IMR-90 (cell line): ENCODE measurements around the gene ARHGAP19. TPM values are rescaled to one million over a fixed set of nuclear protein-coding genes. Genes with fewer than 3 reads are reported as not detected.

Source experiments
- ATAC-seq: fragments of 200-7000 bp; cut with Tn5 transposase; 2 replicates; pipeline ENCODE4 v1.9.1; 2020; ENCODE audit warnings: low read depth, mild to moderate bottlenecking, moderate library complexity
- BruUV-seq: library from RNA; stranded (reverse); fragments of 400-500 nt; replicated peaks from 2 replicates; lab custom pipeline; 2021; lab: Mats Ljungman, UMichigan
- CTCF ChIA-PET: fragments of 300-600 bp; formaldehyde crosslinking; extraction: SDS; loops from one replicate; lab custom pipeline; 2021; ENCODE audit warnings: antibody characterized with exemption; lab: Yijun Ruan, JAX
- POLR2A ChIA-PET: fragments of 300-600 bp; sonication (Branson Sonifier 250); formaldehyde crosslinking; loops from one replicate; lab custom pipeline; 2022; ENCODE audit warnings: antibody characterized with exemption; ENCODE audit not compliant: unreplicated experiment; lab: Charles Lee
- DNase-seq: peaks from one replicate; pipeline ENCODE4 v3.0.0; 2013
- H2AFZ ChIP-seq: replicated peaks from 2 replicates; pipeline ENCODE3; 2013; ENCODE audit warnings: low read length, mild to moderate bottlenecking; ENCODE audit not compliant: poor library complexity
- H2AK5ac ChIP-seq: 2 replicates; pipeline ENCODE4 v1.6.1; 2013; ENCODE audit warnings: low read depth, low read length, inconsistent platforms
- H2AK9ac ChIP-seq: replicated peaks from 2 replicates; pipeline ENCODE3; 2013; ENCODE audit warnings: mild to moderate bottlenecking, low read depth, low read length, moderate library complexity; ENCODE audit not compliant: poor library complexity
- H2BK120ac ChIP-seq: 2 replicates; pipeline ENCODE4 v1.6.1; 2013; ENCODE audit warnings: low read depth, low read length, inconsistent platforms
- H2BK15ac ChIP-seq: 3 replicates; pipeline ENCODE4 v1.6.1; 2013; ENCODE audit warnings: low read depth, low read length, inconsistent platforms
- H2BK20ac ChIP-seq: 2 replicates; pipeline ENCODE4 v1.6.1; 2013; ENCODE audit warnings: low read depth, mild to moderate bottlenecking, inconsistent platforms, low read length, moderate library complexity
- H2BK5ac ChIP-seq: 2 replicates; pipeline ENCODE4 v1.6.1; 2013; ENCODE audit warnings: mild to moderate bottlenecking, low read depth, low read length, inconsistent platforms; ENCODE audit not compliant: poor library complexity, severe bottlenecking
- H3K14ac ChIP-seq: replicated peaks from 2 replicates; pipeline ENCODE4 v1.6.1; 2013; ENCODE audit warnings: low read depth, low read length, inconsistent platforms
- H3K18ac ChIP-seq: 2 replicates; pipeline ENCODE4 v1.6.1; 2013; ENCODE audit warnings: low read depth, low read length, control low read depth
- H3K23ac ChIP-seq: 2 replicates; pipeline ENCODE4 v1.6.1; 2013; ENCODE audit warnings: low read depth, low read length, inconsistent platforms
- H3K27ac ChIP-seq: 2 replicates; pipeline ENCODE4 v1.5.1; 2013; ENCODE audit warnings: mild to moderate bottlenecking, control low read depth, low read length; ENCODE audit not compliant: insufficient read depth
- H3K27me3 ChIP-seq: 2 replicates; pipeline ENCODE4 v1.6.1; 2013; ENCODE audit warnings: low read length; ENCODE audit not compliant: control insufficient read depth, insufficient read depth
- H3K36me3 ChIP-seq: 2 replicates; pipeline ENCODE4 v1.6.1; 2013; ENCODE audit warnings: low read length, mixed read lengths; ENCODE audit not compliant: control insufficient read depth, insufficient read depth
- H3K4ac ChIP-seq: 2 replicates; pipeline ENCODE4 v1.6.1; 2013; ENCODE audit warnings: low read depth, low read length, inconsistent platforms
- H3K4me1 ChIP-seq: 2 replicates; pipeline ENCODE4 v1.6.1; 2013; ENCODE audit warnings: low read length, mixed read lengths; ENCODE audit not compliant: control insufficient read depth, insufficient read depth
- H3K4me2 ChIP-seq: 2 replicates; pipeline ENCODE4 v1.6.1; 2013; ENCODE audit warnings: low read depth, mild to moderate bottlenecking, control low read depth, low read length, moderate library complexity
- H3K4me3 ChIP-seq: 2 replicates; pipeline ENCODE4 v1.5.1; 2013; ENCODE audit warnings: low read depth, mild to moderate bottlenecking, control low read depth, low read length, moderate library complexity; ENCODE audit not compliant: insufficient read depth
- H3K56ac ChIP-seq: 2 replicates; pipeline ENCODE4 v1.6.1; 2013; ENCODE audit warnings: low read length, inconsistent platforms; ENCODE audit not compliant: insufficient read depth; ENCODE audit errors: extremely low read depth
- H3K79me1 ChIP-seq, 2 experiments: 2 replicates each; pipeline ENCODE4 v1.6.1; 2013; ENCODE audit warnings: low read length in 2 of 2, inconsistent platforms in 1 of 2, low read depth in 1 of 2
- H3K9ac ChIP-seq: 2 replicates; pipeline ENCODE4 v1.6.1; 2013; ENCODE audit warnings: low read depth, low read length, control low read depth
- H3K9me1 ChIP-seq: 2 replicates; pipeline ENCODE4 v1.6.1; 2013; ENCODE audit warnings: low read length, inconsistent platforms; ENCODE audit not compliant: insufficient read depth
- H3K9me3 ChIP-seq: 2 replicates; pipeline ENCODE4 v1.6.1; 2013; ENCODE audit warnings: low read length; ENCODE audit not compliant: control insufficient read depth, insufficient read depth
- H4K20me1 ChIP-seq: 2 replicates; pipeline ENCODE4 v1.6.1; 2013; ENCODE audit warnings: low read length, inconsistent platforms; ENCODE audit not compliant: insufficient read depth
- H4K5ac ChIP-seq: 2 replicates; pipeline ENCODE4 v1.6.1; 2013; ENCODE audit warnings: mild to moderate bottlenecking, low read depth, low read length, control low read depth
- H4K8ac ChIP-seq, 2 experiments: 2 replicates each; pipeline ENCODE4 v1.6.1; 2013; ENCODE audit warnings: low read depth in 2 of 2, low read length in 2 of 2, control low read depth in 1 of 2, inconsistent platforms in 1 of 2
- H4K91ac ChIP-seq: 2 replicates; pipeline ENCODE4 v1.6.1; 2013; ENCODE audit warnings: low read depth, low read length, inconsistent platforms; ENCODE audit not compliant: insufficient read depth
- BHLHE40 ChIP-seq: fragments of 150-350 bp; IDR thresholded peaks from 2 replicates; pipeline ENCODE4 v1.6.1; 2016; ENCODE audit warnings: mild to moderate bottlenecking, low read depth, low read length
- CHD1 ChIP-seq: IDR thresholded peaks from 2 replicates; pipeline ENCODE4 v1.6.1; 2012; ENCODE audit warnings: low read depth, low read length, improper control_type of control experiment
- CTCF ChIP-seq: conservative IDR thresholded peaks from 2 replicates; pipeline ENCODE4 v1.5.1; 2012; ENCODE audit warnings: mild to moderate bottlenecking, low read depth, low read length, improper control_type of control experiment
- NFE2L2 ChIP-seq: fragments of 150-350 bp; IDR thresholded peaks from 2 replicates; pipeline ENCODE4 v1.6.1; 2016; ENCODE audit warnings: low read depth, mild to moderate bottlenecking, low read length
- RAD21 ChIP-seq: IDR thresholded peaks from 2 replicates; pipeline ENCODE4 v1.6.1; 2012; ENCODE audit warnings: low read length, improper control_type of control experiment
- WGBS, 2 experiments: methylation state at CpG; one replicate each; pipeline versions ENCODE4 v1.1.5 to v1.1.7; 2013; ENCODE audit warnings: missing lambda C conversion rate in 2 of 2; ENCODE audit not compliant: insufficient read length in 1 of 2; ENCODE audit errors: extremely low coverage in 2 of 2; 5-methylcytosine and 5-hydroxymethylcytosine counted together
- dilution Hi-C: fragments of 300-500 bp; cut with HindIII; formaldehyde crosslinking; loops from one replicate; pipeline ENCODE4 v1.14.3; 2018; ENCODE audit warnings: low sequenced_read_pairs; ENCODE audit not compliant: unreplicated experiment
- in situ Hi-C: fragments of 300-500 bp; cut with MboI; formaldehyde crosslinking; loops from 3 replicates; pipeline ENCODE4 v1.14.3; 2019; ENCODE audit warnings: low sequenced_read_pairs, inconsistent platforms, mixed read lengths
- intact Hi-C: fragments of 100-400 bp; cut with micrococcal nuclease; formaldehyde crosslinking; loops from 2 replicates; pipeline ENCODE4 v1.10.0; 2022
- polyA plus RNA-seq, 3 experiments: library from polyadenylated mRNA; depleted of rRNA; stranded (reverse); fragments of >200 nt; gene quantifications; 2 replicates each; pipeline ENCODE4 v1.2.3, GENCODE V29; 2012; ENCODE audit warnings: low replicate concordance in 1 of 3
- total RNA-seq: library from RNA; depleted of rRNA; stranded (reverse); fragments of >200 nt; gene quantifications from 2 replicates; pipeline ENCODE4 v1.2.3, GENCODE V29; 2012
- TF ChIP-seq, protein P1 (sequence below): fragments of 150-350 bp; IDR thresholded peaks from 2 replicates; pipeline ENCODE4 v1.6.1; 2017; ENCODE audit warnings: mild to moderate bottlenecking, antibody characterized with exemption, low read length, low read depth

Gene ARHGAP19
- total and polyA plus RNA-seq, 2 of the 4 experiments (the other 2 are of a cell fraction) = 6.3 to 7.0 TPM

- Histone ChIP-seq H3K9me3 (no peaks in the 10 kb centered on the region), H3K9me1 (no peaks in the 10 kb centered on the region), H2BK20ac (no peak overlapping the region), H3K27me3 (no peaks in the 10 kb centered on the region), H3K27ac (no peak overlapping the region), H3K56ac (no peak overlapping the region), H3K79me1 (peaks cover 10 to 16% of the 10 kb centered on the region in 2 experiments), H2AK9ac (no peak overlapping the region), H2BK15ac (no peak overlapping the region), H3K23ac (no peak overlapping the region), H3K4ac (no peak overlapping the region), H2AK5ac (no peak overlapping the region), H4K20me1 (no peaks in the 10 kb centered on the region), H2BK120ac (no peak overlapping the region), H3K9ac (no peak overlapping the region), H3K18ac (no peak overlapping the region), H3K4me2 (no peak overlapping the region), H3K4me1 (no peaks in the 10 kb centered on the region), H4K91ac (no peak overlapping the region), H2BK5ac (no peak overlapping the region), H2AFZ (no peak overlapping the region), H3K14ac (no peak overlapping the region), H3K36me3 (peaks cover 2% of the 10 kb centered on the region), H4K5ac (no peak overlapping the region), H3K4me3 (no peak overlapping the region), H4K8ac (no peak overlapping the region)
- TF ChIP-seq BHLHE40 (no peak), RAD21 (no peak), CTCF (no peak), CHD1 (no peak), NFE2L2 (no peak)
- TF ChIP-seq, protein P1, sequence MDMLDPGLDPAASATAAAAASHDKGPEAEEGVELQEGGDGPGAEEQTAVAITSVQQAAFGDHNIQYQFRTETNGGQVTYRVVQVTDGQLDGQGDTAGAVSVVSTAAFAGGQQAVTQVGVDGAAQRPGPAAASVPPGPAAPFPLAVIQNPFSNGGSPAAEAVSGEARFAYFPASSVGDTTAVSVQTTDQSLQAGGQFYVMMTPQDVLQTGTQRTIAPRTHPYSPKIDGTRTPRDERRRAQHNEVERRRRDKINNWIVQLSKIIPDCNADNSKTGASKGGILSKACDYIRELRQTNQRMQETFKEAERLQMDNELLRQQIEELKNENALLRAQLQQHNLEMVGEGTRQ = no peak
- DNase-seq (no peak), ATAC-seq (no peak)
- BruUV-seq = no TSS peak
- WGBS, 2 experiments = no CpG with 5 or more reads among the region's 5 CpGs
- dilution Hi-C loops (no loop called here), in situ Hi-C loops (no loop called here), intact Hi-C loops (no loop called here)
- POLR2A ChIA-PET = no interaction called here
- CTCF ChIA-PET = no interaction called here
Measured at GRCh38 chr10:97263971-97264370, 28.5 kb downstream of the ARHGAP19 start.
